OCI-LY7 (cell line): ENCODE data around the gene PKNOX1. TPM values are rescaled to one million over a fixed set of nuclear protein-coding genes. Genes with fewer than 3 reads are reported as not detected.

ENCODE experiments used
- BruUV-seq: library from RNA; stranded (reverse); fragments of 400-500 nt; replicated peaks from 2 replicates; lab custom pipeline; 2021; lab: Mats Ljungman, UMichigan
- CTCF ChIA-PET: fragments of 300-600 bp; sonication (Branson Sonifier 250); formaldehyde crosslinking; loops from one replicate; lab custom pipeline; 2022; ENCODE audit warnings: antibody characterized with exemption; ENCODE audit not compliant: unreplicated experiment; lab: Charles Lee
- POLR2A ChIA-PET: fragments of 300-600 bp; sonication (Branson Sonifier 250); formaldehyde crosslinking; loops from one replicate; lab custom pipeline; 2022; ENCODE audit warnings: antibody characterized with exemption; lab: Charles Lee
- DNase-seq: peaks from one replicate; pipeline ENCODE4 v3.0.0-alpha.2; 2015; ENCODE audit warnings: low spot score
- H2AFZ ChIP-seq: fragments of 200-600 bp; sonication (generic), shearing (Covaris generic); 2 replicates; pipeline ENCODE4 v1.6.1; 2014; ENCODE audit warnings: mild to moderate bottlenecking, antibody characterized with exemption, low read length, moderate library complexity
- H3K27ac ChIP-seq: fragments of 200-600 bp; sonication (generic); 2 replicates; pipeline ENCODE4 v1.5.1; 2014; ENCODE audit warnings: mixed run types, low read depth, mild to moderate bottlenecking, moderate library complexity, low read length, inconsistent platforms; ENCODE audit not compliant: poor library complexity, severe bottlenecking
- H3K36me3 ChIP-seq: fragments of 200-600 bp; sonication (generic); 2 replicates; pipeline ENCODE4 v1.6.1; 2014; ENCODE audit warnings: mild to moderate bottlenecking, antibody characterized with exemption, low read length, moderate library complexity, mixed read lengths; ENCODE audit not compliant: insufficient read depth
- H3K4me1 ChIP-seq: fragments of 200-600 bp; sonication (generic); 2 replicates; pipeline ENCODE4 v1.5.1; 2014; ENCODE audit warnings: mild to moderate bottlenecking, low read length; ENCODE audit not compliant: insufficient read depth, poor library complexity, severe bottlenecking
- H3K4me2 ChIP-seq: fragments of 200-600 bp; sonication (generic); 2 replicates; pipeline ENCODE4 v1.6.1; 2014; ENCODE audit warnings: mild to moderate bottlenecking, low read length
- H3K4me3 ChIP-seq: fragments of 200-600 bp; sonication (generic); 2 replicates; pipeline ENCODE4 v1.5.1; 2014; ENCODE audit warnings: mild to moderate bottlenecking, low read depth, low read length; ENCODE audit not compliant: poor library complexity, severe bottlenecking
- H3K79me2 ChIP-seq: fragments of 200-600 bp; sonication (generic); 2 replicates; pipeline ENCODE4 v1.6.1; 2016; ENCODE audit warnings: low read depth, mild to moderate bottlenecking, low read length, moderate library complexity, mixed read lengths; ENCODE audit not compliant: insufficient read depth
- H3K9me2 ChIP-seq: fragments of 200-600 bp; sonication (generic); 2 replicates; pipeline ENCODE4 v1.6.1; 2016; ENCODE audit warnings: mild to moderate bottlenecking, low read length, mixed read lengths; ENCODE audit not compliant: insufficient read depth
- H3K9me3 ChIP-seq: fragments of 200-600 bp; sonication (generic); 2 replicates; pipeline ENCODE4 v1.6.1; 2014; ENCODE audit warnings: mild to moderate bottlenecking, mixed run types, low read length, mixed read lengths
- H4K20me1 ChIP-seq: fragments of 200-600 bp; sonication (generic); 2 replicates; pipeline ENCODE4 v1.6.1; 2014; ENCODE audit warnings: mild to moderate bottlenecking, antibody characterized with exemption, low read length, moderate library complexity, mixed read lengths; ENCODE audit not compliant: insufficient read depth
- EZH2phosphoT487 ChIP-seq: fragments of 200-600 bp; sonication (generic); IDR thresholded peaks from 2 replicates; pipeline ENCODE4 v1.6.1; 2018; ENCODE audit warnings: low read depth, borderline replicate concordance, mild to moderate bottlenecking, mixed run types, antibody characterized with exemption, low read length, moderate library complexity, mixed read lengths
- intact Hi-C: fragments of 100-400 bp; cut with micrococcal nuclease; formaldehyde crosslinking; loops from one replicate; pipeline ENCODE4 v1.10.0; 2022; ENCODE audit not compliant: unreplicated experiment
- total RNA-seq, 2 experiments: library from RNA; depleted of rRNA in 1 of 2; stranded (reverse); fragments of >200 nt in 1 of 2; shearing (Covaris generic) in 1 of 2; gene quantifications; 2 replicates each; pipeline ENCODE4 v1.2.3, GENCODE V29; 2014 to 2022
- TF ChIP-seq, protein P1 (sequence below): fragments of 200-600 bp; sonication (generic); conservative IDR thresholded peaks from 2 replicates; pipeline ENCODE4 v1.5.1; 2014; ENCODE audit warnings: mild to moderate bottlenecking, antibody characterized with exemption, low read length, moderate library complexity, mixed read lengths

The PKNOX1 gene
- total RNA-seq, 2 experiments from 2014 or later: 23.7 to 32.9 TPM

DNA sequence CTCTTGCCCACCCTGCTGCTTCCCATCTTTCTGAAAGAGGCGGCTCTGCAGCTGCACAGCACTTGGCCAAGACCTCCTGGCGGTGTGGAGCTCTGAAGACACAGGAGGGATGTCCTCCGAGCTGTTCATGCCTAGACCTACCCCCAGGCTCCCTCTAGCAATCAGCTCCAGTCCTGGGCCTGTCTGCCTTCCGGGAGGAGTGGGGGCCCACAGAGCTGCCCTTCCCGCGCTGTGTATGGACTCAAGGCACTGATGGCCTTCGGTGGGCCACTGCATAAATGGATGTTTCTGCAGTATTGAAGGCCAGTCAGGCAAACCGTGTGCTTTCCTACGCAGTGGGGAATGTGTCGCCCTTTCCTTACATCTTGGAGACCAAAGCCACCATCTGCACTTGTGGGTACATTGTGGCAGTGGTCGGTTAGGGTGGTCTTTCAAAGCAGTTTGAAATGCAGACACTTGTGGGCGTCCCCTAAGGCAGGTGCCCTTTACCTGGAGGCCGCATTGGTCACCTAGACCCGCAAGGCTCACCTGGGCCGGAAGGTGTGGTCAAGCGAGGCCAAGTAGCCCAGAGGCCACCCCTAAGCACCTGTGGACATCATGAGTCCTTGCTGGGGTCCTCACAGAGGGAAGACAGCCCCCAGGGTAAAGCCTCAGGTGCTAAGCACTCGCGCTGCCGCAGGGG is 912 bp upstream of the PKNOX1 start:
- Histone ChIP-seq H3K36me3 (peaks cover 9% of the 10 kb centered on the region; the same call in 1 of the 2 replicates), H2AFZ (peak overlapping the region; percentile 79), H3K4me2 (peak overlapping the region; percentile 69), H3K4me1 (peaks cover 28% of the 10 kb centered on the region), H4K20me1 (peaks cover 3% of the 10 kb centered on the region; the same call in 1 of the 2 replicates), H3K9me2 (no peaks in the 10 kb centered on the region), H3K4me3 (peak overlapping the region; percentile 60), H3K27ac (peak overlapping the region; percentile 24), H3K9me3 (no peaks in the 10 kb centered on the region), H3K79me2 (peaks cover 25% of the 10 kb centered on the region; the same call in 1 of the 2 replicates)
- no peak for DNase-seq
- CTCF ChIA-PET: interaction anchor here (0.6 kb wide), 1 partner anchor 314 kb away, joined by 3 read pairs; no protein-coding TSS in a partner anchor
- BruUV-seq: no TSS peak
- intact Hi-C loops: loop anchor here (10.0 kb wide), 2 partner anchors 89 to 319 kb away; partner anchors contain the start of gene PDE9A
- POLR2A ChIA-PET: interaction anchor here (0.6 kb wide), 2 partner anchors 18 to 60 kb away, joined by 3 to 4 read pairs; no protein-coding TSS in a partner anchor
- TF ChIP-seq, protein P1, sequence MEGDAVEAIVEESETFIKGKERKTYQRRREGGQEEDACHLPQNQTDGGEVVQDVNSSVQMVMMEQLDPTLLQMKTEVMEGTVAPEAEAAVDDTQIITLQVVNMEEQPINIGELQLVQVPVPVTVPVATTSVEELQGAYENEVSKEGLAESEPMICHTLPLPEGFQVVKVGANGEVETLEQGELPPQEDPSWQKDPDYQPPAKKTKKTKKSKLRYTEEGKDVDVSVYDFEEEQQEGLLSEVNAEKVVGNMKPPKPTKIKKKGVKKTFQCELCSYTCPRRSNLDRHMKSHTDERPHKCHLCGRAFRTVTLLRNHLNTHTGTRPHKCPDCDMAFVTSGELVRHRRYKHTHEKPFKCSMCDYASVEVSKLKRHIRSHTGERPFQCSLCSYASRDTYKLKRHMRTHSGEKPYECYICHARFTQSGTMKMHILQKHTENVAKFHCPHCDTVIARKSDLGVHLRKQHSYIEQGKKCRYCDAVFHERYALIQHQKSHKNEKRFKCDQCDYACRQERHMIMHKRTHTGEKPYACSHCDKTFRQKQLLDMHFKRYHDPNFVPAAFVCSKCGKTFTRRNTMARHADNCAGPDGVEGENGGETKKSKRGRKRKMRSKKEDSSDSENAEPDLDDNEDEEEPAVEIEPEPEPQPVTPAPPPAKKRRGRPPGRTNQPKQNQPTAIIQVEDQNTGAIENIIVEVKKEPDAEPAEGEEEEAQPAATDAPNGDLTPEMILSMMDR: 0 out of 2 replicates have a peak, but pooled peaks have one; percentile 11
- TF ChIP-seq EZH2phosphoT487: no peak

DNA sequence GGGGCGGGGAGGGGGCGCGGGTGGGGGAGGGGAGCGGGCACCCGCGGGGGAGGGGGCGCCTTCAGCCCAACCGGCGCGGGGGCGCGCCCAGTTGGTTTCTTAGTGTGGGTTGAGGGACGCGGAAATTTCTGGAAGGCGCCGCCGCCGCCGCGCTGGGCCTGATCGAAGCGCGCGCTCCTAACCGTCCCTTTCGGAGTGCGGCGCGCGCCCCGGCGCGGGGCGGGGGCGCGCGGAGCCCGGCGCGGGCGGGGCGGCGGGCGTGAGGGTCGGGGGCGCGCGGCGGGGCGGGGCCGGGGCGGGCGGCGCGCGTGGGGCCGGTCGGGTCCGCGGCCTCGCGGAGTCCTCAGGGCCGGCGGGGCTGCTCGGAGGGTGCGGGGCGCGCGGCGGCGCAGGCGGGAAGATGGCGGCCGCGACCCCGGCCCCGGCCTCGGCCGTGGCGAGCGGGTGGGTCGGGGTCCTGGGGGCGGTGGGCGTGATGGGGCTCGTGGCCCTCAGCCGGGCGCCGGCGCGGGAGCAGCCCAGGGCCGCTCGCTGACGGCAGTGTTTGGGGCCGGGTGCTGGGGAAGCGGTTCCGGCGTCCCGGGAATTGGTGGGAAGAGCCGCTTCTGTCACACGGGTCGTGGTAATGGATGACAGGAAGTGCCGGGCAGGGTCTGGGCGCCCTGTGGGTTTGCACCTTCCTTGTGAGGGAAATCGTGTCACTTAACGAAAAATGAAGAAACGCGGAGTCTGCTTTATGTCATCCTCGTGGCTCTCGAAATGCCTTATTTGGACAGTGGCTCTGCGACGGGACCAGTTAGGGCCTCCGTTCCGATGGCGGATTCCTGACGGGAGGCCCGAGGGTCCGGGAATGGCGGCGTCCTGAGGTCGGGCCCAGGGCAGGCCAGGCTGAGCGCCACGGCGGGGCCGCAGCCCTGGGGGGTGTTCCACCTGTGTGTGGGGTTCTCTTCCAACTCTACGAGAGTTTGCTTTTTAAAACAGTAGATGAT is 764 bp downstream of the PKNOX1 start:
- H3K9me3 ChIP-seq: no peaks in the 10 kb centered on the region
- TF ChIP-seq, protein P1: no peak
- TF ChIP-seq EZH2phosphoT487: no peak
- H4K20me1 ChIP-seq: peaks cover 3% of the 10 kb centered on the region; the same call in 1 of the 2 replicates
- DNase-seq: peak; percentile 68
- peaks cover 34% of the 10 kb centered on the region for H3K4me1 ChIP-seq
- ChIA-PET CTCF (no interaction called here), POLR2A (no interaction called here)
- intact Hi-C loops: loop anchor here (2.0 to 10.0 kb wide), 3 partner anchors 50 to 320 kb away; partner anchors contain the start of genes ERVH48-1 and PDE9A
- peak overlapping the region; percentile 79 for H3K4me2 ChIP-seq
- no peaks in the 10 kb centered on the region for H3K9me2 ChIP-seq
- H3K27ac ChIP-seq: peak overlapping the region; percentile 51
- peaks cover 24% of the 10 kb centered on the region for H3K36me3 ChIP-seq
- peak overlapping the region; percentile 73 for H3K4me3 ChIP-seq
- no TSS peak for BruUV-seq
- peaks cover 32% of the 10 kb centered on the region; the same call in 1 of the 2 replicates for H3K79me2 ChIP-seq
- H2AFZ ChIP-seq: peak overlapping the region; percentile 34; the same call in 1 of the 2 replicates
